WTC11 (cell line): ENCODE measurements around the gene PDF. TPM values are rescaled to one million over a fixed set of nuclear protein-coding genes. Genes with fewer than 3 reads are reported as not detected.
A peak's percentile ranks its signal among the peaks of the same experiment; 100 is the strongest.

Experiments used
- ATAC-seq: fragments of 200-7000 bp; cut with Tn5 transposase; 2 replicates; pipeline ENCODE4 v1.10.0; 2021; ENCODE audit warnings: mild to moderate bottlenecking, moderate library complexity
- CTCF ChIA-PET: fragments of 300-600 bp; sonication (Branson Sonifier 250); formaldehyde crosslinking; loops from one replicate; lab custom pipeline; 2021; ENCODE audit warnings: antibody characterized with exemption; lab: Charles Lee
- POLR2A ChIA-PET: fragments of 350-600 bp; sonication (Branson Sonifier 250); formaldehyde crosslinking; loops from one replicate; lab custom pipeline; 2021; ENCODE audit warnings: antibody characterized with exemption; lab: Charles Lee
- DNase-seq: peaks from one replicate; pipeline ENCODE4 v3.0.0; 2021; ENCODE audit warnings: low spot score
- H3K27ac Mint-ChIP-seq: 2 replicates; pipeline ENCODE4 v1.8.0; 2021; ENCODE audit warnings: mixed read lengths
- H3K27me3 Mint-ChIP-seq: 2 replicates; pipeline ENCODE4 v1.8.0; 2021; ENCODE audit warnings: low read depth, mild to moderate bottlenecking, moderate library complexity, mixed read lengths
- H3K36me3 Mint-ChIP-seq: 2 replicates; pipeline ENCODE4 v1.8.0; 2021; ENCODE audit warnings: mixed read lengths
- H3K4me1 Mint-ChIP-seq: 2 replicates; pipeline ENCODE4 v1.8.0; 2022; ENCODE audit warnings: mixed read lengths
- H3K4me3 Mint-ChIP-seq: 2 replicates; pipeline ENCODE4 v1.8.0; 2021; ENCODE audit warnings: mild to moderate bottlenecking, moderate library complexity, mixed read lengths
- H3K9me3 Mint-ChIP-seq: 2 replicates; pipeline ENCODE4 v1.8.0; 2021; ENCODE audit warnings: mixed read lengths
- ATF2 ChIP-seq: sonication (generic); formaldehyde crosslinking; IDR thresholded peaks from 2 replicates; pipeline ENCODE4 v1.8.1; 2022; ENCODE audit warnings: low read depth, missing genetic modification reagents, borderline replicate concordance
- ATF3 ChIP-seq: sonication (generic); formaldehyde crosslinking; conservative IDR thresholded peaks from 2 replicates; pipeline ENCODE4 v1.8.1; 2022; ENCODE audit warnings: mild to moderate bottlenecking, missing genetic modification reagents
- E2F1 ChIP-seq: sonication (generic); formaldehyde crosslinking; IDR thresholded peaks from 2 replicates; pipeline ENCODE4 v1.8.0; 2022; ENCODE audit warnings: mild to moderate bottlenecking, missing genetic modification reagents
- E2F5 ChIP-seq: sonication (generic); formaldehyde crosslinking; IDR thresholded peaks from 2 replicates; pipeline ENCODE4 v1.8.1; 2022; ENCODE audit warnings: mild to moderate bottlenecking, moderate library complexity, missing genetic modification reagents
- ETV6 ChIP-seq: sonication (generic); formaldehyde crosslinking; IDR thresholded peaks from 2 replicates; pipeline ENCODE4 v1.8.1; 2022; ENCODE audit warnings: mild to moderate bottlenecking, missing genetic modification reagents
- HMGA2 ChIP-seq: fragments of 250-450 bp; sonication (Bioruptor Pico); IDR thresholded peaks from 2 replicates; pipeline ENCODE4 v1.4.0; 2021; ENCODE audit warnings: mild to moderate bottlenecking, moderate library complexity
- HMGXB4 ChIP-seq: sonication (generic); formaldehyde crosslinking; IDR thresholded peaks from 2 replicates; pipeline ENCODE4 v1.8.1; 2023; ENCODE audit warnings: mild to moderate bottlenecking, moderate library complexity, missing genetic modification reagents
- IRF2 ChIP-seq: sonication (generic); formaldehyde crosslinking; IDR thresholded peaks from 2 replicates; pipeline ENCODE4 v1.8.0; 2022; ENCODE audit warnings: low read depth, missing genetic modification reagents, borderline replicate concordance
- JAZF1 ChIP-seq: fragments of 250-450 bp; sonication (Bioruptor Pico); IDR thresholded peaks from 2 replicates; pipeline ENCODE4 v1.9.0; 2021; ENCODE audit warnings: moderate library complexity, mild to moderate bottlenecking, inconsistent platforms
- NFATC4 ChIP-seq: fragments of 250-450 bp; sonication (Bioruptor Pico); IDR thresholded peaks from 2 replicates; pipeline ENCODE4 v1.9.0; 2021; ENCODE audit warnings: mild to moderate bottlenecking
- RELA ChIP-seq: sonication (generic); formaldehyde crosslinking; IDR thresholded peaks from 2 replicates; pipeline ENCODE4 v1.8.1; 2022; ENCODE audit warnings: missing genetic modification reagents, mild to moderate bottlenecking, borderline replicate concordance
- RORB ChIP-seq: fragments of 250-450 bp; sonication (Bioruptor Pico); IDR thresholded peaks from 2 replicates; pipeline ENCODE4 v1.9.0; 2021; ENCODE audit warnings: mild to moderate bottlenecking
- SOX15 ChIP-seq: fragments of 250-450 bp; sonication (Bioruptor Pico); IDR thresholded peaks from 2 replicates; pipeline ENCODE4 v1.9.0; 2021; ENCODE audit warnings: mild to moderate bottlenecking
- SP1 ChIP-seq: sonication (generic); formaldehyde crosslinking; conservative IDR thresholded peaks from 2 replicates; pipeline ENCODE4 v1.8.1; 2022; ENCODE audit warnings: missing genetic modification reagents
- TP53 ChIP-seq: sonication (generic); formaldehyde crosslinking; IDR thresholded peaks from 2 replicates; pipeline ENCODE4 v1.8.1; 2023; ENCODE audit warnings: mild to moderate bottlenecking, missing genetic modification reagents
- ZMAT4 ChIP-seq: fragments of 250-450 bp; sonication (Bioruptor Pico); IDR thresholded peaks from 2 replicates; pipeline ENCODE4 v1.9.0; 2021; ENCODE audit warnings: mild to moderate bottlenecking
- ZNF219 ChIP-seq: sonication (generic); formaldehyde crosslinking; IDR thresholded peaks from 2 replicates; pipeline ENCODE4 v1.8.0; 2023; ENCODE audit warnings: missing genetic modification reagents, mild to moderate bottlenecking, borderline replicate concordance
- ZNF425 ChIP-seq: fragments of 250-450 bp; sonication (Bioruptor Pico); conservative IDR thresholded peaks from 2 replicates; pipeline ENCODE4 v1.9.0; 2021; ENCODE audit warnings: mild to moderate bottlenecking
- ZNF512 ChIP-seq: sonication (generic); formaldehyde crosslinking; IDR thresholded peaks from 2 replicates; pipeline ENCODE4 v1.8.1; 2022; ENCODE audit warnings: missing genetic modification reagents, borderline replicate concordance
- ZNF532 ChIP-seq: fragments of 250-450 bp; sonication (Bioruptor Pico); IDR thresholded peaks from 2 replicates; pipeline ENCODE4 v1.9.0; 2021; ENCODE audit warnings: mild to moderate bottlenecking, borderline replicate concordance
- total RNA-seq: library from RNA; stranded (reverse); gene quantifications from 3 replicates; pipeline ENCODE4 v1.2.3, GENCODE V29; 2021

Gene PDF
- total RNA-seq, 1 experiment from 2014 or later: 28.2 TPM

- Mint-ChIP-seq H3K4me3 (no peak overlapping the region), H3K9me3 (no peaks in the 10 kb centered on the region), H3K36me3 (peaks cover 3% of the 10 kb centered on the region; the same call in 1 of the 2 replicates), H3K27ac (no peak overlapping the region), H3K27me3 (no peaks in the 10 kb centered on the region), H3K4me1 (no peaks in the 10 kb centered on the region)
- TF ChIP-seq TP53 (CRISPR knock-in tag) (no peak), IRF2 (CRISPR knock-in tag) (no peak), ZNF425 (CRISPR knock-in tag) (no peak), SOX15 (no peak), RELA (no peak), HMGA2 (CRISPR knock-in tag) (no peak), JAZF1 (CRISPR knock-in tag) (no peak), ZNF219 (no peak), RORB (no peak), ETV6 (no peak), SP1 (CRISPR knock-in tag) (no peak), ZNF512 (no peak), E2F5 (CRISPR knock-in tag) (no peak), ATF3 (CRISPR knock-in tag) (no peak), ZMAT4 (no peak)
- CTCF ChIA-PET: no interaction called here
- DNase-seq (no peak), ATAC-seq (no peak)
- POLR2A ChIA-PET: no interaction called here
Measured at GRCh38 chr16:69294051-69294450, 36.3 kb downstream of the PDF start.

GRCh38 chr16:69293401-69293800 lies 37.0 kb downstream of the PDF start:
- Mint-ChIP-seq H3K27me3 (no peaks in the 10 kb centered on the region), H3K27ac (peak overlapping the region; percentile 43), H3K4me3 (no peak overlapping the region), H3K36me3 (peaks cover 3% of the 10 kb centered on the region; the same call in 1 of the 2 replicates), H3K4me1 (no peaks in the 10 kb centered on the region), H3K9me3 (no peaks in the 10 kb centered on the region)
- DNase-seq (no peak), ATAC-seq (no peak)
- CTCF ChIA-PET: no interaction called here
- POLR2A ChIA-PET: no interaction called here
- TF ChIP-seq ATF2 (CRISPR knock-in tag): no peak
- TF ChIP-seq ZNF532 (CRISPR knock-in tag): no peak
- no peak for TF ChIP-seq HMGXB4
- TF ChIP-seq NFATC4: no peak
- no peak for TF ChIP-seq E2F1 (CRISPR knock-in tag)
